ENCODE data around the gene OR2Y1. TPM values are rescaled to one million over a fixed set of nuclear protein-coding genes. Genes with fewer than 3 reads are reported as not detected.
"Not testable (repeated sequence)": the region's sequence is repeated elsewhere in the genome, so short reads cannot be mapped to it uniquely, and the experiment has no call there.

The OR2Y1 gene
- total RNA-seq, 1 experiment from 2014 or later: not detected

DNA sequence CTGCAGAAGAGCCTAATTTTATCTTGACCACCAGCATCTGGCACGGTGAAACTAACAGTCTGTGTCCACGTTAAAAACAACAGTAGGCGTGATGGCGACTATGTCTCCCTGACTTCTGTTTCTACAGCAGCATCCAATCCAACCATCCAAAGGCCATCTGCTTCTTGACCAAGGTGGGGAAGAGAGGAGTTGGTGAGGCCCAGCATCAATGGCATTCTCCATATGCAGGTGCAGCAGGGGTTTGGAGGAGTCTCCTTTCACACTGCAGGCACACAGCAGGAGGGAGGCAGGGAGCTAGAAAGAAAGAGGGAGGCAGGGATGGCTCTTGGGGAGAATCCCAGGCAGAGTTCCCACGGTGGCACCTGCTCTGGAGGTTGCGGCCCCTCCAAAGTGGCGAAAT, 35.8 kb upstream of the OR2Y1 start:
- no peaks in the 10 kb centered on the region for H3K27me3 ChIP-seq
- no peak overlapping the region for H3K27ac ChIP-seq
- no peaks in the 10 kb centered on the region for H3K36me3 ChIP-seq
- no peaks in the 10 kb centered on the region; the same call in 1 of the 2 replicates for H3K9me3 ChIP-seq (replicated peaks)
- no peak for DNase-seq
- H3K4me1 ChIP-seq: no peaks in the 10 kb centered on the region
- no peak overlapping the region for H3K4me3 ChIP-seq

GRCh38 chr5:180771839-180772238, 32.0 kb upstream of the OR2Y1 start:
- H3K4me3 ChIP-seq: no peak overlapping the region
- no peaks in the 10 kb centered on the region for H3K36me3 ChIP-seq
- H3K9me3 ChIP-seq (replicated peaks): no peaks in the 10 kb centered on the region; the same call in 1 of the 2 replicates
- H3K27ac ChIP-seq: no peak overlapping the region
- H3K4me1 ChIP-seq: no peaks in the 10 kb centered on the region
- no peaks in the 10 kb centered on the region for H3K27me3 ChIP-seq
- no peak for DNase-seq

DNA sequence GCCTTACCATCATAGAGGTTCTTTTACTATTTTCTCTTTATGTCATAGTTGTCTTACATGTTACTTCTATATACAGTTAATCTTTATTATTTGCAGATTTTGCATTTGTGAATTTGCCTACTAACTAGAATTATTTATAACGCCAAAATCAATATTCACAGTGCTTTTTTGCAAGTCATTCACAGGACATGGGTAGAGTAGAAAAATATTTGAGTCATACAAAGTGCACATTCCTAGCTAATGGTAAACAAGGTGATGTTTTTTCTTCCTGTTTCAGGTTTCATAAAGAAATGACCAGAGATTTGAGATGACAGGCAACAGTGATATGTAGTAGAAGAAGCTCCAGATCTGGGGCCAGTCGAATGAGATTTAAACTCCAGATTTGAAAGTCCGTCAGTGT, 30.0 kb upstream of the OR2Y1 start:
- Histone ChIP-seq H3K4me3 (no peak overlapping the region), H3K27me3 (no peaks in the 10 kb centered on the region), H3K36me3 (no peaks in the 10 kb centered on the region), H3K9me3 (replicated peaks) (no peaks in the 10 kb centered on the region; the same call in 1 of the 2 replicates), H3K27ac (no peak overlapping the region), H3K4me1 (no peaks in the 10 kb centered on the region)
- DNase-seq: no peak

DNA sequence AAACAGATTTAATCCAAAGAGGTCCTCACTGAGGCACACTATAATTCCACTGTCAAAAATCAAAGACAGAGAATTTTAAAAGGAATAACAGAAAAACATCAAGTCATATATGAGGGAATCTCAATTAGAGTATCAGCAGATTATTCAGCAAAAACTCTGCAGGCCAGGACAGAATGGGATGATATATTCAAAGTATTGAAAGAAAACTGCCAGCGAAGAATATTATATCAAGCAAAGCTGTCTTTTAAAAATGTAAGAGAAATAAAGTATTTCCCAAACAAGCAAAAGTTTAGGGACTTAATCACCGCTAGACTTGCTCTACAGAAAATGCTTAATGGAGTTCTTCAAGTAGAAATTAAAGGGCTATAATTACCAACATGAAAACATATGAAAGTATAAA, 15.7 kb upstream of the OR2Y1 start:
- Histone ChIP-seq H3K4me3 (no peak overlapping the region), H3K36me3 (no peaks in the 10 kb centered on the region), H3K9me3 (replicated peaks) (no peaks in the 10 kb centered on the region), H3K27ac (no peak overlapping the region), H3K27me3 (no peaks in the 10 kb centered on the region), H3K4me1 (no peaks in the 10 kb centered on the region)
- no peak for DNase-seq

GRCh38 chr5:180744253-180744652, 4.4 kb upstream of the OR2Y1 start:
- Histone ChIP-seq H3K27ac (no peak overlapping the region), H3K9me3 (replicated peaks) (no peaks in the 10 kb centered on the region; the same call in 1 of the 2 replicates), H3K27me3 (peaks cover 16% of the 10 kb centered on the region; the same call in 1 of the 2 replicates), H3K4me1 (no peaks in the 10 kb centered on the region), H3K4me3 (no peak overlapping the region), H3K36me3 (no peaks in the 10 kb centered on the region)
- DNase-seq: no peak

GRCh38 chr5:180742727-180743126, 2.9 kb upstream of the OR2Y1 start:
- no peak overlapping the region for H3K27ac ChIP-seq
- H3K4me3 ChIP-seq: no peak overlapping the region
- no peaks in the 10 kb centered on the region for H3K36me3 ChIP-seq
- no peak for DNase-seq
- no peaks in the 10 kb centered on the region; the same call in 1 of the 2 replicates for H3K9me3 ChIP-seq (replicated peaks)
- no peaks in the 10 kb centered on the region for H3K4me1 ChIP-seq
- peaks cover 16% of the 10 kb centered on the region; the same call in 1 of the 2 replicates for H3K27me3 ChIP-seq

DNA sequence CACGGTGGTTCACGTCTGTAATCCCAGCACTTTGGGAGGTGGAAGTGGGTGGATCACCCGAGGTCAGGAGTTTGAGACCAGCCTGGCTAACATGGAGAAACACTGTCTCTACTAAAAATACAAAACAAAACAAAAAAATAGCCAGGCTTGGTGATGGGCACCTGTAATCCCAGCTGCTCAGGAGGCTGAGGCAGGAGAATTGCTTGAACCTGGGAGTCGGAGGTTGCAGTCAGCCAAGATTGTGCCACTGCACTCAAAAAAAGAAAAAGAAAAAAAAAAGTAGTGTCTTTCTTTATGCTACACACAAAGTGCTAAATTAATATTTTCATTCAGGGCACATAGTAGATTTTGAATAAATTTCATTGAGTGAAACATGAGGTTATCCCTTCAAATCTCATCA, 1.1 kb upstream of the OR2Y1 start:
- H3K36me3 ChIP-seq; DNase-seq; H3K27ac ChIP-seq; H3K9me3 ChIP-seq (replicated peaks); H3K4me1 ChIP-seq; H3K4me3 ChIP-seq: not testable (repeated sequence)
- peaks cover 15% of the 10 kb centered on the region; the same call in 1 of the 2 replicates for H3K27me3 ChIP-seq

GRCh38 chr5:180739271-180739670, 587 bp downstream of the OR2Y1 start:
- no peak for DNase-seq
- H3K4me1 ChIP-seq: no peaks in the 10 kb centered on the region
- 0 out of 2 replicates have a peak, but pooled peaks cover 11% of the 10 kb centered on the region for H3K27me3 ChIP-seq
- H3K4me3 ChIP-seq: no peak overlapping the region
- H3K9me3 ChIP-seq (replicated peaks): no peaks in the 10 kb centered on the region; the same call in 1 of the 2 replicates
- no peaks in the 10 kb centered on the region for H3K36me3 ChIP-seq
- no peak overlapping the region for H3K27ac ChIP-seq

DNA sequence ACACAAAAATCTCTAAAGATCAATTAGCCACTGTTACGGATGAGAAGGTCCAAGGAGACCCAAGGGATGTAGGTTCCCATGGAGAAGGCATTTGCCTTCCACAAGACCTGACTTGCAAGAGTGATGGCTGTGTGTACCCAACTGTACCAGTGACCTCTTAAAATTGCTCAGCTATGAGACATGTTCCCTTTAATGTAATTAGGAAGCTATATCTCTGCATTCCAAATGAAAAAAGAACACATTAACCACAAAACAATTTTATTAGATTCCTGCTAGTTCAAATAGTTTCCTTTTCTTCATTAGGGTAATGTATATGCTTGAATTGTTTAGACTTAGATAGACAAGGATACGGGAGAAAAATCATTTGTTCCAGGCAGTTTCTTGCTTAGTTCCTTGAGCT, 3.3 kb downstream of the OR2Y1 start:
- H3K27me3 ChIP-seq: 0 out of 2 replicates have a peak, but pooled peaks cover 2% of the 10 kb centered on the region
- DNase-seq: no peak

GRCh38 chr5:180724944-180725343, 14.9 kb downstream of the OR2Y1 start:
- no peaks in the 10 kb centered on the region for H3K9me3 ChIP-seq (replicated peaks)
- DNase-seq: no peak
- H3K36me3 ChIP-seq: no peaks in the 10 kb centered on the region
- H3K27ac ChIP-seq: no peak overlapping the region
- no peak overlapping the region for H3K4me3 ChIP-seq
- no peaks in the 10 kb centered on the region for H3K4me1 ChIP-seq
- peaks cover 4% of the 10 kb centered on the region for H3K27me3 ChIP-seq

More for the DNA sequence above, 3.3 kb downstream of the OR2Y1 start:
- no peak overlapping the region for H3K4me3 ChIP-seq
- H3K27ac ChIP-seq: no peak overlapping the region
- H3K4me1 ChIP-seq: no peaks in the 10 kb centered on the region
- H3K36me3 ChIP-seq: no peaks in the 10 kb centered on the region
- H3K9me3 ChIP-seq (replicated peaks): no peaks in the 10 kb centered on the region

GRCh38 chr5:180723936-180724335, 15.9 kb downstream of the OR2Y1 start:
- H3K27me3 ChIP-seq: peaks cover 4% of the 10 kb centered on the region
- H3K36me3 ChIP-seq: no peaks in the 10 kb centered on the region
- DNase-seq: no peak
- H3K4me3 ChIP-seq: no peak overlapping the region
- H3K4me1 ChIP-seq: no peaks in the 10 kb centered on the region
- H3K9me3 ChIP-seq (replicated peaks): no peaks in the 10 kb centered on the region
- no peak overlapping the region for H3K27ac ChIP-seq

GRCh38 chr5:180720486-180720885, 19.4 kb downstream of the OR2Y1 start:
- Histone ChIP-seq H3K4me1 (no peaks in the 10 kb centered on the region), H3K4me3 (no peak overlapping the region), H3K27ac (no peak overlapping the region), H3K27me3 (peaks cover 4% of the 10 kb centered on the region), H3K9me3 (replicated peaks) (no peaks in the 10 kb centered on the region), H3K36me3 (no peaks in the 10 kb centered on the region)
- DNase-seq: no peak

DNA sequence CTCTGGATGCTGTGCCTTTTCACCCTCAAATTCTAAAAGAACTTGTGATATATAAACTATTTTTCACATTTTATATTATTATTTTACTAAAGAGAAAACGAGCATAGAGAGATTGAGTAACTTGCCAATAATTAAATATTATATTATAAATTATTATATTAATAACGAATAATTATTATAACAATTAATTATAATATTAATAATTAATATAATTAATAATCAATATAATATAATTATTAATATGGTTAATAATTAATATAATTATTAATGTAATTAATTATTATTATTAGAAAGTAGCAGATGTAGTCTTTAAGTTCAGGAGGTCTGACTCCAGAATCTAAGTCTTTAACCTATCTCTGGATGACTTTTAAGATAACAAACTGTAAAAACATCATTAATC, 20.1 kb downstream of the OR2Y1 start:
- DNase-seq: no peak
- Histone ChIP-seq H3K4me1 (no peaks in the 10 kb centered on the region), H3K27ac (no peak overlapping the region), H3K27me3 (peaks cover 4% of the 10 kb centered on the region), H3K4me3 (no peak overlapping the region), H3K9me3 (replicated peaks) (no peaks in the 10 kb centered on the region), H3K36me3 (no peaks in the 10 kb centered on the region)

- DNase-seq: peak in 1 of 2 experiments; percentile 55
- no peaks in the 10 kb centered on the region for H3K36me3 ChIP-seq
- H3K27me3 ChIP-seq: peaks cover 4% of the 10 kb centered on the region
- H3K9me3 ChIP-seq (replicated peaks): no peaks in the 10 kb centered on the region
- H3K27ac ChIP-seq: no peak overlapping the region
- H3K4me3 ChIP-seq: no peak overlapping the region
- H3K4me1 ChIP-seq: no peaks in the 10 kb centered on the region
Observed at GRCh38 chr5:180718810-180719453, 20.9 kb downstream of the OR2Y1 start.

DNA sequence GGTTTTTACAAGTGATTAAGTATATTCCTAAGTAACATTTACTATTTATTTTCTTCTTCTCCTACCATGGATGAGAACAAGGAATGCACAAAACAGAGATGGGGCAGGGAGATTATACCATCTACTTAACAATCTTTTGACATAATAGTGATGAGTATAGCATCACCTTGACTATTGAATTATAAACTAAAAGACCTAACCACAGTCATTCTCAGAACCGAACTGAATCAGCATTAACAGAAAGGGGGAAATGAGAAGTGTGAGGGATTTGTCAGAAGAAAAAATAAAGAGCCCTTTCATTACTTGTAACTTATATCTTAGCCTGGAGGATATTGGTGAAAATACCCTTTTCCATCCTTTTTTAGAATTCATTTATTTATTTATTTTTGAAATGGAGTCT, 21.9 kb downstream of the OR2Y1 start:
- Histone ChIP-seq H3K27ac (no peak overlapping the region), H3K36me3 (no peaks in the 10 kb centered on the region), H3K9me3 (replicated peaks) (no peaks in the 10 kb centered on the region), H3K27me3 (peaks cover 4% of the 10 kb centered on the region), H3K4me1 (no peaks in the 10 kb centered on the region), H3K4me3 (no peak overlapping the region)
- no peak for DNase-seq

DNA sequence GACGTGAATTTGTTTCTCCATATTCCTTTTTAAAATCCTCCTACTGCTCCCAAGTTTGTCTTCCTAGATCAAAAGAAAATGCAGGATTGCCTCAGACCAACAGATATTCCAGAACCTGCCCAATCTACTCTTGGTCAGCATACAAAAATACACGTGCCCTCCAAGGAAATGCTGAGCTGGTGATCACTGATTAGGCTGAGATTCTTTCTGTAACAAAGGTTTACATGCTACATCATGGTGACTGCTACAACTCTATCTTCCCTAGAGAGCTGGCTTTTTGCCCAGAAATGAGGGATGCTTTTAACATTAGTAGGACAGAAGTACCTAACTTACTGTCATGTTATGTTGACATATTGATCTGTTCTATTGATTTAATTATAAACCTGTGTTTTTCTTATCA, 35.5 kb downstream of the OR2Y1 start:
- Histone ChIP-seq H3K27me3 (peaks cover 3% of the 10 kb centered on the region; the same call in 1 of the 2 replicates), H3K9me3 (replicated peaks) (no peaks in the 10 kb centered on the region), H3K27ac (no peak overlapping the region)

More for the DNA sequence above, 35.5 kb downstream of the OR2Y1 start:
- DNase-seq: peak in 1 of 2 experiments; percentile 13
- no peaks in the 10 kb centered on the region for H3K36me3 ChIP-seq
- no peak overlapping the region for H3K4me3 ChIP-seq
- no peaks in the 10 kb centered on the region for H3K4me1 ChIP-seq
